ENCODE results near the gene CNKSR3. TPM values are rescaled to one million over a fixed set of nuclear protein-coding genes. Genes with fewer than 3 reads are reported as not detected.
A peak's percentile ranks its signal among the peaks of the same experiment; 100 is the strongest.

Gene CNKSR3
- total and polyA plus RNA-seq, 8 donors: 1.2 to 40.0 (median 6.2) TPM

DNA sequence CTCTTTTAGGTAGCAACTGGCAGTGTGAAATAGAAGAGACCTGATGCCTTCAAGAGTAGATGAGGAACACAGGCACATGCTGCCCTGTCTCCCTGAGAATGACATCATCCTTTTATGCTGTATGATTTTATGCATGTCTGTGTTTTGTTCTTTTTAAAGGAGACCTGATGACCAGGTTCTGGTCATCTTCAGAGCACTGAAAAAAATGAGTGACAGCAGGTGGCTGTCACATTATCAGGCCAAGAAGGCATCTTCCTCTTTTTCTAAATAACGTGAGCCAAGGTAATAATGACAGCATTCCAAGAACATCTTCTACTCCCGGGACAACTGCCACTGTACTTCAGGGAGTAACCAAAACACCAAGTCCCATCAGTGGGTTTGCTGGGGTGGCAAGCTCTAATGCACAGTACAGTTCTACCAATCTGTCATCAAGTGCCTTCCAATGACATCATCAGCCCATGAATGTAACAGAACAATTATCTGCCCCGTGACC lies 28.9 kb downstream of the CNKSR3 start:
- intact Hi-C loops (cut with DNase I; ENCODE audit: low total_unique reads): no loop called here
- TF ChIP-seq POLR2AphosphoS5 (IDR thresholded peaks at IDR 0.05): no peak
- TF ChIP-seq EP300 (IDR thresholded peaks at IDR 0.05): no peak
- TF ChIP-seq, protein P1, sequence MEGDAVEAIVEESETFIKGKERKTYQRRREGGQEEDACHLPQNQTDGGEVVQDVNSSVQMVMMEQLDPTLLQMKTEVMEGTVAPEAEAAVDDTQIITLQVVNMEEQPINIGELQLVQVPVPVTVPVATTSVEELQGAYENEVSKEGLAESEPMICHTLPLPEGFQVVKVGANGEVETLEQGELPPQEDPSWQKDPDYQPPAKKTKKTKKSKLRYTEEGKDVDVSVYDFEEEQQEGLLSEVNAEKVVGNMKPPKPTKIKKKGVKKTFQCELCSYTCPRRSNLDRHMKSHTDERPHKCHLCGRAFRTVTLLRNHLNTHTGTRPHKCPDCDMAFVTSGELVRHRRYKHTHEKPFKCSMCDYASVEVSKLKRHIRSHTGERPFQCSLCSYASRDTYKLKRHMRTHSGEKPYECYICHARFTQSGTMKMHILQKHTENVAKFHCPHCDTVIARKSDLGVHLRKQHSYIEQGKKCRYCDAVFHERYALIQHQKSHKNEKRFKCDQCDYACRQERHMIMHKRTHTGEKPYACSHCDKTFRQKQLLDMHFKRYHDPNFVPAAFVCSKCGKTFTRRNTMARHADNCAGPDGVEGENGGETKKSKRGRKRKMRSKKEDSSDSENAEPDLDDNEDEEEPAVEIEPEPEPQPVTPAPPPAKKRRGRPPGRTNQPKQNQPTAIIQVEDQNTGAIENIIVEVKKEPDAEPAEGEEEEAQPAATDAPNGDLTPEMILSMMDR (IDR thresholded peaks at IDR 0.05): no peak
- Histone ChIP-seq H3K27ac (peak overlapping the region in 1 of 5 donors; percentile 37), H3K4me1 (peaks cover 14 to 84% (median 40%) of the 10 kb centered on the region in 4 donors), H3K4me3 (no peak overlapping the region), H3K36me3 (no peaks in the 10 kb centered on the region), H3K9me3 (no peaks in the 10 kb centered on the region), H3K27me3 (no peaks in the 10 kb centered on the region)
- 68 to 89% (median 77%) methylated on average over 3 of the region's 3 CpGs for WGBS, 5 donors
- DNase-seq: no peak

DNA sequence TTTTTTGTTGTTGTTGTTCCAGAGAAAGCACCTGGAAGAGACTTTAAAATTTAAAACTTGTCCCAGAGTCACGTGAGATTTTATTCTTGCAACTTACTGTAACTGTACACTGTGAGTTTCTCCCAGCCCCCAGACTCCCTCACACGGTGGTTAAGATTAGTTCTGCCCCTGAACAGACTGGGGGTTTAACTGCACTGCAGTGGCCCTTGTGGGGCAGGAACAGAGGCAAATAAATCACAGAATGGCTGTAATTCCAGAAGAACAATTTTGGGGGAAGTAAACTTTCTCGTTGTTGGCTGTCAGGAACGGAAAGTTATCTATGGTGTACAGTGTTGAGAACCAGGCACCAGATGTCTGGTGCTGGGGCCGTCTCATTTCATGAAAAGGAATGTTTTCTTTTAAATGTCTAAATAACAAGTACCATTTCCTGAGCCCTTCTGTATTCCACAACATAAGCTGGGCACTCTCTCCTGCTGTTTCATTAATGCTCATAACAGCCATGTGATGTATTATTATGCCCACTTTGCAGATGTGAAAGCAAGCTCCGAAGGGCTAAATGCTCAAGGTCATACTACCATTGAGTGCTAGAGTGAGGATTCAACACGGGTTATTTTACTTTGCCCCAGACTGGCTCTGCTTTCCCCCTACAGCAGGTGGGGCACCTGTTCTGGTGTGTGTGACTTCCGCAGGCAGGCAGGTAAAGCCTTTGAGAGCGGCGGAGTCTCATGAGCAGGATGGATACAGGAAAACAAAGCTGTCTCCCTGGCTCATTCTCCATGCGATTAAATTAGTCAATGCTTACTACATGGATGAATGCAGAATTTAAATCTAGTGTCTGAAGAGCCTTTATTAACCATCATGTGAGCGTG lies 30.5 kb downstream of the CNKSR3 start:
- Histone ChIP-seq H3K4me1 (peaks cover 12 to 74% (median 32%) of the 10 kb centered on the region in 4 donors), H3K27ac (peak overlapping the region in 3 of 5 donors; percentile 42 to 71 (median 54)), H3K27me3 (no peaks in the 10 kb centered on the region), H3K9me3 (no peaks in the 10 kb centered on the region), H3K4me3 (peak overlapping the region in 1 of 4 donors; percentile 13), H3K36me3 (no peaks in the 10 kb centered on the region)
- intact Hi-C loops (cut with DNase I; ENCODE audit: low total_unique reads): no loop called here
- 67 to 73% (median 70%) methylated on average over 12 of the region's 12 CpGs for WGBS, 5 donors
- DNase-seq: peak in 1 of 2 donors; percentile 45
- TF ChIP-seq EP300 (IDR thresholded peaks at IDR 0.05) (no peak), POLR2AphosphoS5 (IDR thresholded peaks at IDR 0.05) (no peak), POLR2A (IDR thresholded peaks at IDR 0.05) (no peak)
- TF ChIP-seq, protein P1 (IDR thresholded peaks at IDR 0.05): no peak

DNA sequence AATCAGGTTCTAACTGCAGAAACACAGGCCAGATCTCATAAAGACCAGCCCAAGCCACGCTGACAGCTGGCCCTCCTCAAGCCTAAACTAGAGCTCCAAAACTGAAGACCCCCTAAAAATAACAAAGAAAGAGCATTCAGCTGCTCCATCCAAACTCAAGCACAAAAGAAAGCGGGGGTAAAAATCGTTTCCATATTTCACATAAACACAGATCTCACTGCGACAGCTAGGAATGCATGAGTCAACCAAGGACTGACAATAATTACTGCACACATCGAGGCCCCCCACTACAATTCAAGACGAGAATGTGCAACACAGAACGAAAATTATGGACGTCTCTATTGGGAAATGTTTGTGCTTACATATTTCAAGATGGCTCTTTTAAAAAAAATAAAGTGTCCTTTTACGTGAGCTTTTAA lies 31.1 kb downstream of the CNKSR3 start:
- Histone ChIP-seq H3K27me3 (no peaks in the 10 kb centered on the region), H3K9me3 (no peaks in the 10 kb centered on the region), H3K27ac (peak overlapping the region in 3 of 5 donors; percentile 42 to 71 (median 54)), H3K36me3 (no peaks in the 10 kb centered on the region), H3K4me1 (peaks cover 12 to 79% (median 32%) of the 10 kb centered on the region in 4 donors), H3K4me3 (peak overlapping the region in 1 of 4 donors; percentile 13)
- DNase-seq: peak in 1 of 2 donors; percentile 63
- TF ChIP-seq POLR2AphosphoS5 (IDR thresholded peaks at IDR 0.05) (no peak), POLR2A (IDR thresholded peaks at IDR 0.05) (no peak), EP300 (IDR thresholded peaks at IDR 0.05) (no peak)
- TF ChIP-seq, protein P1 (IDR thresholded peaks at IDR 0.05): no peak
- 56 to 73% (median 63%) methylated on average over 9 of the region's 9 CpGs for WGBS, 5 donors
- intact Hi-C loops (cut with DNase I; ENCODE audit: low total_unique reads): no loop called here

DNA sequence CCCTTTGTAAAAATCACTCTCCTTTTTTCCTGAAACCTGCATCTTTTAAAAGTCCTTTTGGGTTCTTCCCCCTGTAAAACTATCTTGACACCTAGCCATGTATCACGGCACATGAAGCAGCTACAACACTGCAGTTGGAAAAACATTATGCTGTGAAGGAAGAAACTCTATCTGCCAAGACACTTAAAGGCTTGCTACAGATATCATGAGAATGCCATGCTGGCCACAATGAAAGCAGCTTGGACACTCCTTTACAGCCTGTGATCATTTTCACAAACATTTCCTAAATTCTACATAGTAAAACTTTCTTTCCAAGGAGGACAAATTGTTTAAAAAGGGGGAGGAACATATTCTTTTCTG lies 31.8 kb downstream of the CNKSR3 start:
- no peak overlapping the region for H3K4me3 ChIP-seq
- no peaks in the 10 kb centered on the region for H3K36me3 ChIP-seq
- DNase-seq: no peak
- H3K27me3 ChIP-seq: no peaks in the 10 kb centered on the region
- TF ChIP-seq EP300 (IDR thresholded peaks at IDR 0.05): no peak
- TF ChIP-seq, protein P1 (IDR thresholded peaks at IDR 0.05): no peak
- no peak for TF ChIP-seq POLR2A (IDR thresholded peaks at IDR 0.05)
- no peak for TF ChIP-seq POLR2AphosphoS5 (IDR thresholded peaks at IDR 0.05)
- peak overlapping the region in 4 of 5 donors; percentile 18 to 71 (median 48) for H3K27ac ChIP-seq
- H3K9me3 ChIP-seq: no peaks in the 10 kb centered on the region
- 31 to 48% (median 36%) methylated on average over 1 of the region's 1 CpG for WGBS, 5 donors
- intact Hi-C loops (cut with DNase I; ENCODE audit: low total_unique reads): no loop called here
- H3K4me1 ChIP-seq: peaks cover 12 to 74% (median 32%) of the 10 kb centered on the region in 4 donors
